NCI-H146 treated with DMSO at 0.1 percent for 48 hours (cell line): ENCODE results near the gene CXCL6.

Source experiments
- DNase-seq: peaks from one replicate; lab custom pipeline; 2025; ENCODE audit not compliant: unreplicated experiment; lab: John Stamatoyannopoulos, UW

CXCL6 gene

DNA sequence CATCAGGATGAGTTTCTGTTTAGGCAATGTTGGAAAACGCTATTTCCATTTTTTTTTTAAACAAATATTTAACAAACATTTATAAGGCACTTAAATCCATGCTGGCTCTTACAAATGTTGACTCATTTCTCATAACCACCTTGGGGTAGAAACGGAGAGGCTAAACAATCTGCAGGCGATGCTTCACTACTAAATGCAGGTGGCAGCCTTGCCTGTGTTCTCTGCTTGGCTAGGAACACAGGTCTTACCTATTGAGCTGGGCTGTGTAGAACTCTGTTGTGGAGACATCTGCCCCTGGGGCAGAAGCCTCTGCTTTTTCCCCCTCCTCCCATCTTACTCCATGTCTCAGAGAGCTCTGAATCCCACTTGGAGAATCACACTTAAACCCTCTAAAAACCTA lies 31.3 kb downstream of the CXCL6 start:
- no peak for DNase-seq

DNA sequence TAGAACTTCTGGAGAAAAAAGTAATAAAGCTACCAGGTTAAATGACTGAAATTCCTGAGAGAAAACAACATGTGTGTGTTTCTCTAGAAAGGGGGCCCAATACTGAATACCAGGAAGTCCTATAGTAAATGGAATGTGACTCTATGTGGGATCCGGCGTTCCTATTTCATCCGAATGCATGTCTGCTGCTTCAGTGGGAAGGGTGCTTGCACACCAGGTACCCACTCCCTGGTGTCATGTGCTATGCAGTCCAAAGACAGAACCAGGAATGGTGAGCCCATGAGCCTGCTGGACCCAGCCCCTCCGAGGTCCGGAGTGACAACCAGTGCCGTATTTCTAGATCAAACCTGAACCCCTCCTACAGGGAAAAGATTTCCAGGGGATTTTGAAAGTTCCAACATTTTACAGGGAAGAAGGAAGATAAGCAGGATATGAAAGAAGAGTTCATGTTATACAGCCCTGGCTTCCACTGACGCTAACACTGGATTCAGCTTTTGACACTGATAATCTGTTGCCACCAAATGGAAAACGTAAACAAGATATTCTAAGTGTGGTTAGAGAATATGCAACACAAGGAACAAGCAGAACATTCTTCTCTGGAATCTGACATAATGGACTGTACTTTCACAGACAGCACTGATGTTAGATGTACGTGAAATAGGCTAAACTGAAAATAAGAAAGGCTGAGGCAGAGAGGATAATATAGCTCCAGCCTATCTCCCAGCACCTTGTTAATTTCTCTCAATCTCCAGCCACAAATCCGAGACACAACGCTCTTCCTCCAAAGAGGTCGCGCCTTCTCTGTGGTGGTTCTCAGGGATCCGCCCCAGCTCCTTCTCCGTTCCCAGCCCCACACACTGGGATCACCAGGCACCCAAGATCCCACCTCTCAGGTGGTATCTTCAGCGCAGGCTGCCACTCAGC lies 32.0 kb downstream of the CXCL6 start:
- no peak for DNase-seq

DNA sequence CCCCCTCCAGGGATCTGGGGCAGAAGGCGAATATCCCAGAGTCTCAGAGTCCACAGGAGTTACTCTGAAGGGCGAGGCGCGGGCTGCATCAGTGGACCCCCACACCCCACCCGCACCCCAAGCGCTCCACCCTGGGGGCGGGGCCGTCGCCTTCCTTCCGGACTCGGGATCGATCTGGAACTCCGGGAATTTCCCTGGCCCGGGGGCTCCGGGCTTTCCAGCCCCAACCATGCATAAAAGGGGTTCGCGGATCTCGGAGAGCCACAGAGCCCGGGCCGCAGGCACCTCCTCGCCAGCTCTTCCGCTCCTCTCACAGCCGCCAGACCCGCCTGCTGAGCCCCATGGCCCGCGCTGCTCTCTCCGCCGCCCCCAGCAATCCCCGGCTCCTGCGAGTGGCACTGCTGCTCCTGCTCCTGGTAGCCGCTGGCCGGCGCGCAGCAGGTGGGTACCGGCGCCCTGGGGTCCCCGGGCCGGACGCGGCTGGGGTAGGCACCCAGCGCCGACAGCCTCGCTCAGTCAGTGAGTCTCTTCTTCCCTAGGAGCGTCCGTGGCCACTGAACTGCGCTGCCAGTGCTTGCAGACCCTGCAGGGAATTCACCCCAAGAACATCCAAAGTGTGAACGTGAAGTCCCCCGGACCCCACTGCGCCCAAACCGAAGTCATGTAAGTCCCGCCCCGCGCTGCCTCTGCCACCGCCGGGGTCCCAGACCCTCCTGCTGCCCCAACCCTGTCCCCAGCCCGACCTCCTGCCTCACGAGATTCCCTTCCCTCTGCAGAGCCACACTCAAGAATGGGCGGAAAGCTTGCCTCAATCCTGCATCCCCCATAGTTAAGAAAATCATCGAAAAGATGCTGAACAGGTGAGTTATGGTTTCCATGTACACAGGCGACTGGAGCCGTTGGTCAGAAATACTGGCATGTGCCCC lies 32.9 kb downstream of the CXCL6 start, which contains the start of gene CXCL1:
TSS of gene CXCL1 (plus strand) at position 264 of the 926 bp plus-strand sequence. CDS start at position 342, 78 bp downstream.
- no peak for DNase-seq

DNA sequence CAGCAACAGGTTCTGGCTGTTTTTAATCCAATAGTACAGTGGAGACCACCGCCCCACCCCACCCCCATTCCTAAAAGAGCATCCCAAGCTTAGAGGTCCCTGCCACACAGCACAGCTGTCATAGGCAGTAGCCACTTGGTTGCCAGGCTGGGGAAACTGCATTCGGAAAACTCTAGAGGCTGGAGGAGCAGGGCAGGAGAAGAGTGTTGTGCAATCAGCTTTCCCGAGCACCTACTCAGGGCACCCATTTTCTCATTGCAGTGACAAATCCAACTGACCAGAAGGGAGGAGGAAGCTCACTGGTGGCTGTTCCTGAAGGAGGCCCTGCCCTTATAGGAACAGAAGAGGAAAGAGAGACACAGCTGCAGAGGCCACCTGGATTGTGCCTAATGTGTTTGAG lies 33.8 kb downstream of the CXCL6 start:
- no peak for DNase-seq

DNA sequence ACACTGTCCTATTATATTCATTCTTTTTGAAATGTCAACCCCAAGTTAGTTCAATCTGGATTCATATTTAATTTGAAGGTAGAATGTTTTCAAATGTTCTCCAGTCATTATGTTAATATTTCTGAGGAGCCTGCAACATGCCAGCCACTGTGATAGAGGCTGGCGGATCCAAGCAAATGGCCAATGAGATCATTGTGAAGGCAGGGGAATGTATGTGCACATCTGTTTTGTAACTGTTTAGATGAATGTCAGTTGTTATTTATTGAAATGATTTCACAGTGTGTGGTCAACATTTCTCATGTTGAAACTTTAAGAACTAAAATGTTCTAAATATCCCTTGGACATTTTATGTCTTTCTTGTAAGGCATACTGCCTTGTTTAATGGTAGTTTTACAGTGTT lies 34.3 kb downstream of the CXCL6 start:
- DNase-seq, result no peak

DNA sequence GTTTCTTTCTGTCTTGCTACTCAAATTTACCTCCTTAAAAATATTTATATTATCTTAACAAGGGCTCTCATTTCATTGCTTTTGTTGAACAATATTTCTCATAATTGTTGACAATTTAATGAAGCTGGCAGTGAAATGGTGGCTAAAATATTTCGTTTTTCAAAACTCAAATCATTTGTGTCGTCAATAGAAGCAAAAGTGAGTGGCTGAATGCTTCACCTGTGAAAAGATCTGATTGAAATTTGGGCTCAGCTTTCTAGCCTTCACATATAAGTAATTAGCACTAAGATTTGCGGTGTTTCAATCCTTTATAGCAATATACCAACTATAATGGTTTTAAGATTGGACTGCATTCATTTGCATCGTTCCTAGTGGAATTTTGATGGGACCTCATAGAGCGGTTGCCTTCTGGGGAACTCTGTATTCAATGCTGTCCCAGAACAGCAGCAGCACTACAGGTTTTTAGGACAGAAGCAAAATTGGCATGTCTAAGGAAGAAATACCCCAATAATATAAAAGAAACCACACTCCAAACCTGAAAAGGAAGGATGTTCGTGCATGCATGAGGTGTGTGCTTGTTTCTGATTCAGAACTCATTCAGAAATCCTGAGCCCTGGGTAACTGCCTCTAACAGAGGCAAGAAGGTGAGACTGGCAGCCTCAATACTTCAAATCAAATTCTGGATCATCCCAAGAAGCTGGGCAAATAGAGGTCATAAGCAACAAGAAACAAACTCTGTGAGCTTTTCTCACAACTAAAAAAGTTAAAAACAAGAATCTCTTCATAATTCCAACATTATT lies 35.2 kb downstream of the CXCL6 start:
- no peak for DNase-seq

DNA sequence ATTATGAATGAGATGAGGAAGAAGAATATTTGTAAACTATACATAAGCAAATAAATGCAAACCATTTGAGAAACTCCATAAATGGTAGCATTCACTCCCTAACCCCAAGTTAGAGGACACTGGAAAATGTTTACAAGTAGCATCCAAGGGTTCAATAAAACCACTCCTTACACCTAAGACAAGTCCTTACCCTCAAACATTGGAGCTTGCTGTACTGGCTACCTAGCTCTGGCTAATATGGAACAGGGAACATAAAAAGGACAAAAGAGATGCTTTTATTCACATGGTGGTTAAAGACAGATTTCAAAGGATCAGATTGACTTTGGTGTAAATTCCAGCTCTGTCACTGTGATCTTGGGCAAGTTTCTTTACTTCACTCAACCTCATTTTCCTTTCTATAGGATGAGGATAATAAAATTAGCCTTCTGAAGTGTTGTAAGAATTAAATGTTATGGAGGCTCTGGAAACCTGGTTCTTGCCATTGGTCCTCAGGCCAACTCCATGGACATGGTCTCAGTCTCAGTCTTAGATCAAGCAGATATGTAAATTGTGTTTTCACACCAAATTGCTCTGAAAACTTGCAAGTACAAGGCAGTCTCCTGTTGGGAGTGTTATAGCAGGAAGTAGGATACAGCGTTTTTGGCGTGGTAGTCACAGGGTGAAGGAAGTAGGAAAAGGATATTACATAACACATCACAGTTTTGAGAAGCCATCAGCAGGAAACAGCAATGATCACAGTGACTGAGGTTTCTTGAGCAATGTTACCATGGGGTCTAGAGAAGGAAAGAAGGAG lies 36.0 kb downstream of the CXCL6 start:
- DNase-seq, result no peak

DNA sequence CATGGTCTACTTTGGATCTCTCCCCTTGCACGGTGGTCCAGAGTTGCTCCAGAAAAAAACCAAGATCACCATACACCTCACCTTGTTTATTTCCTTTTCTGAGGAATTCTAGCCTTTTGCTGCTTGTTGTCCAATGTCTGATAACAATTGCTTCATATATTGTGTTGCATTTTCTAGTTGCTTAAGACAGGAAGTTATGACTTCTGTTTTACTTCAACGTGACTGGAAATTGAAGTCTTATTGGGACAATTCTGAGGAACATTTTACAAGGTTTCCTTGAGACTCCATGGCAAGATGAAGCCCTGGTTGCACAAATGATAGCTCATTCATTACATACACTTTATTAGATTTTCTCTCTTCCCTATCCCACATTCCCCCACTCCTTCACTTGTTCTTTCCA lies 37.9 kb downstream of the CXCL6 start:
- no peak for DNase-seq

DNA sequence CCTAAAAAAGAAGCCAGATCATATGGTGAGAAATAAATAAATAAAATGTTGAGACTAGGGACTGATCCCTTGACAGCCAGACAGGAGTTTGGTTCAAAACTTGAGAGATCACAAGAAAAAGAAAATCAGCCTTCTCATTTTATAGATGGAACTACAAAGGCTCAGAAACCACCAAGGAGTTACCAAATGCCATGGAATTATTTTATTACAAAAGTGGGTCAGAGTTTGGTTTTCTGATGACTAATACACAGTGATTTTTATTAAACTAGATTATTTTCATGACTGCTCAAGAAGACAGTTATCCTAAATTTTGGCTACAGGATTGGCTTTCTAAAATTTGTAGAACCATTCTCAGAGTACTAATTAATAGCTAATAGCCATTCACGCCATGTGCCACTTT lies 38.9 kb downstream of the CXCL6 start:
- no peak for DNase-seq

DNA sequence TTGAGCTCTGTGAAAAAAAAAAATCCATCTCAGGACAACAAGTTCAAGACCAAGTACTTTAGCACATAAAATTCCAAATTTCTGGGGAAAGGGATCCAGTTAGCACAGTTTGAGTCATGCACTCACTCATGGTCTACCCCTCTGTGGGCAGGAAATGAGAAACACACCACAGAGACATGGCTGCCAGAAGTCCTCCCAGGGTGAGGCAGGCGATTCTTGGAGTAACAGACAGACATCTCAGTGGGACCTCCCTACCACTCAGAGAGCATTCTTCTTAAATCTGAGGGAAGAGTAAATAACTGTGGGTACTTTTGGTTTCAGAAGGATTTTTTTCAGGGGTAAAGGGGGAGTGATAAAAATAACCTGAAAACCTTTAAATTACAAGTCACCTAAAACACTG lies 46.8 kb downstream of the CXCL6 start:
- DNase-seq, result no peak

DNA sequence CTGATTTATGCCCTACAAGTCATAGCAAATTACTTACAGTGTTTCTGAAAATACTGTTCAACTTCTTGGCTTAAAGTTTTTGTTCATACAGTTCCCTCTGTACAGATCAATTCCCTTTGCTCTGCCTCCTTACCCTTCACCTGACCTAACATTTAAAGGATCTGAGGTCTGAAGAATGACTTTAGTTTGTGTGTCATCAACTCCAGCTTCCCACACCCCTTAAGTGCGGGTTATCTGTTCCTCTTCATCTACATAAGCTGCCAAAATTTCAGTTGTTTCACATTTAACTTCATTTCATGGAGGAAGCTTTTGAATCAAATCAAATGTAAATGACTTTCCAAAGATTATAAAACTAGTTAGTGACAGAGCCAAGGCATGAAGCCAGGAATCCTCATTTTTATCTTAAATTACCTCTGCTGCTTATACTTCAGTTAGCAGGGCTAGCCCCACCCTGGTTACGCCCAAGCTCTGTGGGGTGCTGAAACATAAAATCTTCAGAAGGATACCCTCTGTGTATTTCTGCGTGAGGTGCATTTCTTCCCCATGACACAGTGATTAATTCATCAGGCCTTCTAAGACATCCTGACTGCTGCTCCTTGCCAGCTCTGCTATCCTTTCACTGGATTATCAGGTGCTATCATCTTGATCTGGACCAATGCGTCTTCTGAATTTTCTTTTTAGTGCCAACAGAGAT lies 49.2 kb downstream of the CXCL6 start:
- no peak for DNase-seq
